Liver (tissue), 3 donors: ENCODE measurements around the gene HOXD8.

Experiments
- ATF3 ChIP-seq: IDR thresholded peaks from 2 replicates; pipeline ENCODE4 v1.6.1; 2016; ENCODE audit warnings: antibody characterized with exemption
- CTCF ChIP-seq: fragments of 150-350 bp; IDR thresholded peaks from 2 replicates; pipeline ENCODE4 v1.5.1; 2017; ENCODE audit warnings: improper control_type of control experiment, low read depth, low read length; ENCODE audit not compliant: missing input control
- FOXA1 ChIP-seq: IDR thresholded peaks from 2 replicates; pipeline ENCODE4 v1.6.1; 2016; ENCODE audit warnings: antibody characterized with exemption
- GABPA ChIP-seq, 2 donors: IDR thresholded peaks in 1 of 2; conservative IDR thresholded peaks in 1 of 2; 2 replicates each; pipeline ENCODE4 v1.6.1; 2016; ENCODE audit warnings: antibody characterized with exemption in 2 of 2, mild to moderate bottlenecking in 1 of 2, moderate library complexity in 1 of 2
- HNF4A ChIP-seq, 2 donors: conservative IDR thresholded peaks; 2 replicates each; pipeline ENCODE4 v1.6.1; 2016; ENCODE audit warnings: antibody characterized with exemption in 2 of 2, mild to moderate bottlenecking in 2 of 2
- JUND ChIP-seq, 2 donors: IDR thresholded peaks; 2 replicates each; pipeline ENCODE4 v1.6.1; 2016; ENCODE audit warnings: antibody characterized with exemption in 2 of 2
- MAX ChIP-seq: IDR thresholded peaks from 2 replicates; pipeline ENCODE4 v1.6.1; 2016; ENCODE audit warnings: antibody characterized with exemption
- RAD21 ChIP-seq, 2 donors: IDR thresholded peaks; 2 replicates each; pipeline ENCODE4 v1.6.1; 2016; ENCODE audit warnings: antibody characterized with exemption in 2 of 2, mild to moderate bottlenecking in 2 of 2
- SP1 ChIP-seq: IDR thresholded peaks from 2 replicates; pipeline ENCODE4 v1.6.1; 2018; ENCODE audit warnings: antibody characterized with exemption, mild to moderate bottlenecking
- TAF1 ChIP-seq: conservative IDR thresholded peaks from 2 replicates; pipeline ENCODE4 v1.6.1; 2016; ENCODE audit warnings: antibody characterized with exemption, mild to moderate bottlenecking
- TF ChIP-seq, protein P1 (sequence below): IDR thresholded peaks from 2 replicates; pipeline ENCODE4 v1.6.1; 2016; ENCODE audit warnings: antibody characterized with exemption, mild to moderate bottlenecking
- donor health status: healthy.
- donor health status: healthy.

- TF ChIP-seq CTCF (no peak), JUND (IDR thresholded peaks at IDR 0.05) (no peak), MAX (no peak), TAF1 (no peak), SP1 (no peak), FOXA1 (no peak), GABPA (IDR thresholded peaks at IDR 0.05 in 1 of 2, conservative IDR thresholded peaks at IDR 0.05 in 1 of 2) (no peak), RAD21 (IDR thresholded peaks at IDR 0.05) (no peak), ATF3 (no peak), HNF4A (conservative IDR thresholded peaks at IDR 0.05) (no peak)
- TF ChIP-seq, protein P1, sequence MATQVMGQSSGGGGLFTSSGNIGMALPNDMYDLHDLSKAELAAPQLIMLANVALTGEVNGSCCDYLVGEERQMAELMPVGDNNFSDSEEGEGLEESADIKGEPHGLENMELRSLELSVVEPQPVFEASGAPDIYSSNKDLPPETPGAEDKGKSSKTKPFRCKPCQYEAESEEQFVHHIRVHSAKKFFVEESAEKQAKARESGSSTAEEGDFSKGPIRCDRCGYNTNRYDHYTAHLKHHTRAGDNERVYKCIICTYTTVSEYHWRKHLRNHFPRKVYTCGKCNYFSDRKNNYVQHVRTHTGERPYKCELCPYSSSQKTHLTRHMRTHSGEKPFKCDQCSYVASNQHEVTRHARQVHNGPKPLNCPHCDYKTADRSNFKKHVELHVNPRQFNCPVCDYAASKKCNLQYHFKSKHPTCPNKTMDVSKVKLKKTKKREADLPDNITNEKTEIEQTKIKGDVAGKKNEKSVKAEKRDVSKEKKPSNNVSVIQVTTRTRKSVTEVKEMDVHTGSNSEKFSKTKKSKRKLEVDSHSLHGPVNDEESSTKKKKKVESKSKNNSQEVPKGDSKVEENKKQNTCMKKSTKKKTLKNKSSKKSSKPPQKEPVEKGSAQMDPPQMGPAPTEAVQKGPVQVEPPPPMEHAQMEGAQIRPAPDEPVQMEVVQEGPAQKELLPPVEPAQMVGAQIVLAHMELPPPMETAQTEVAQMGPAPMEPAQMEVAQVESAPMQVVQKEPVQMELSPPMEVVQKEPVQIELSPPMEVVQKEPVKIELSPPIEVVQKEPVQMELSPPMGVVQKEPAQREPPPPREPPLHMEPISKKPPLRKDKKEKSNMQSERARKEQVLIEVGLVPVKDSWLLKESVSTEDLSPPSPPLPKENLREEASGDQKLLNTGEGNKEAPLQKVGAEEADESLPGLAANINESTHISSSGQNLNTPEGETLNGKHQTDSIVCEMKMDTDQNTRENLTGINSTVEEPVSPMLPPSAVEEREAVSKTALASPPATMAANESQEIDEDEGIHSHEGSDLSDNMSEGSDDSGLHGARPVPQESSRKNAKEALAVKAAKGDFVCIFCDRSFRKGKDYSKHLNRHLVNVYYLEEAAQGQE, result no peak
Observed at GRCh38 chr2:176094349-176094748, 35.2 kb upstream of the HOXD8 start.
